Endometrium (tissue), 2 donors: ENCODE data around the gene RYR3.

Source experiments
- FAIRE-seq: peaks from 2 replicates; lab custom pipeline; 2012; peaks lifted over from hg19 to GRCh38; lab: Jason Lieb, UNC
- donor health status: control.
- donor health status: control.

Gene RYR3

DNA sequence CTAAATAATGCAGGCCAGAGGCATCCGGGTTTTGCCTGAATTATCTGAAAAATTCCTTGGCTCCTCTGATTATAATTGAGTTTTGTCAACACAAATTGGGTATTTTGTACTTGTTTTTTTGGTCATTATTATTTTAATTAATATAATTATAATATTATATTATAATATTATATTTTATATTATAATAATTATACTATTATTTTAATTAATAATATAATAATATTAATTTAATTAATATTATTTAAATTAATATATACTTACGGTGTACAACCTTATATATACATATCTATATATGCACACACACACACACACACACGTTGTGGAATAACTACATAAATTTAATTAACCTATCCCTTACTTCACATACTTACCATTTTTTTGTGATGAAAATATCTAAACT is 73.5 kb downstream of the RYR3 start:
- no peak for FAIRE-seq

DNA sequence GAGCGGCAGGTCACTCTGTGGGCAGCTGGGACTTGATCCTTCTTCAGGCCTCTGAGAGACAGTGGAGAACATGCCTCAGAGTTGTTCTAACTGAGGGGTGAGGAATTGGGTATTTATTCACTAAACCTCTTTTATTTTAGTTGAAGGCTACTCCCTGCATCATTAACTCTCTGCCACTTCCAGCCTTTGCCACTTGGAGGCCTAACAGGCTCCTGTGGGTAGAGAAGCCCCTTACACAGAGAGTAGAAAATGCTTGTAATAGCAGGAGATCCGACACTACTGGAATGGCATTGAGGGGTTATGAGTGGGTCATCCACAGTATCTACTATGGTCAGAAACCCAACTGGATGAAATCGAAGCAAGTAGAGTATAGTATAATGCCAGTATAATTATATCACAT is 81.7 kb downstream of the RYR3 start:
- no peak for FAIRE-seq

DNA sequence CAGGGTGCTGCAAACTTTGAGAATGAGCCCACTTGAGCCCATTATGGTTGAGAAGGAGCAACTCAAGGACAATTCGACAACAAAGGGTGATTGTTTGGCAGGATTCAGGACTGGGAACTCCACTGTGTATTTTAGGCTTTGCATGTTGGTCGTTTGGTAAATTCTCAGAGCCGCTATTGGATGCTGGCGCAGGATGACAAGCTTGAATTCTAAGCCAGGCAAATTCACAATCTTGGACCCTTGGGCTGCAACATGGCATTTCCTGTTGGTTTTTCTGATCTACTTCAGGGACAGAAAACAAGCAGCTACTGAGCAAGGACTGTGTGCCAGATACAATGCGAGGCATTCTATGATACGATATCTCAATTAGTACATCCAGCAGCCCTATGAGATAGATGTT is 82.8 kb downstream of the RYR3 start:
- no peak for FAIRE-seq

DNA sequence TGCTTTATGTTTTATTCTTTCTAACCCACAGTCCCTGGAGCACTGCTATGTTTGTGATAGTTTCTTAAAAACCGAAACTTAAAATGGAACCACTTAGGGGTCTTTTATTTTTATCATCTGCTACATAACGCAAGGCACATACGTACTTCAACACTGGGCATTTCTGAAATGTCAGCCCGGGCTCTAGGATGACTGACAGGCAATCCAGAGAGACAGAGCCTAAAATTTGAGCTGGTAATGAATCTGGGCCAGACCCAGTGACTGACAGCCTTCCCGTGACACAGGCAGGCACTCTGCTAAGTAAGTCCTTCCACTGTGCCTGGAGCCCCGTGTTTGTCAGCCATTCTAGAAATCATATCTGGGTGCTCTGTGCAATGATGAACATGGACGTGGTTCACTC is 84.6 kb downstream of the RYR3 start:
- FAIRE-seq, result no peak

DNA sequence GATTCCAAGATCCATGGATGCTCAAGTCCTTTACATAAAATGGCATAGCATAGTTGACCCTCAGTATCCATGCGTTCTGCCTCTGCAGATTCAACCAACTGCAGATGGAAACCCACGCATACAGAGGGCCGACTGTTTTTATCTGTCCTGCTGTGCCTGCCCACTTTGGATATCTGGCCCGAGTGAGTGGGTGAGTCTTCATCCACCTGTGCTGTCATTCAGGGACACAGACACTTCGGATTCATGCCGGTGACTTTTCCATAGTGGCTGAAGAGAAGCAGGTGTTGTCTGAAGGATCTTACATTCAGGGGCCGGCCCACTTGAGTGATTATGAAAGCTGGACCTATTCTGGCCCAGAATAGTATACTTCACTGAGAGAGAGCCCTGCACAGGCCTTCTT is 85.1 kb downstream of the RYR3 start:
- FAIRE-seq, result no peak

DNA sequence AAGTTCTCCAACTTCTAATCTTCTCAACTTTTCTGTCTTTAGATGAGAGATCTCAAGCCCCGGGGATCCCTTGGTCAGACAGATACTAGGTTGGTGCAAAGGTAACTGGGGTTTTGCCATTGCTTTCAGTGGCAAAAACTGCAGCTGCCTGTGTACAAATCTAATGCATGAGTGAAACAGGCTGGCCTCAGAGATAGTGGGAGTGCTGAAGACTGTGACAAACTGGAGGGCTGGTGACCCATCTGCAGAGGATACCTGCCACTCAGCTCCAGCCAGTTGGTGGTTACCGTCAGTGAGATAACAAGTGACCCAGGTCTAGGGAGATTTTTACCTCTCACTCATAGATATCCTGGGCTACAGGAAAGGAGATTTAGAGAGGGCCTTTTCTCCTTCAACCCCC is 85.7 kb downstream of the RYR3 start:
- no peak for FAIRE-seq

DNA sequence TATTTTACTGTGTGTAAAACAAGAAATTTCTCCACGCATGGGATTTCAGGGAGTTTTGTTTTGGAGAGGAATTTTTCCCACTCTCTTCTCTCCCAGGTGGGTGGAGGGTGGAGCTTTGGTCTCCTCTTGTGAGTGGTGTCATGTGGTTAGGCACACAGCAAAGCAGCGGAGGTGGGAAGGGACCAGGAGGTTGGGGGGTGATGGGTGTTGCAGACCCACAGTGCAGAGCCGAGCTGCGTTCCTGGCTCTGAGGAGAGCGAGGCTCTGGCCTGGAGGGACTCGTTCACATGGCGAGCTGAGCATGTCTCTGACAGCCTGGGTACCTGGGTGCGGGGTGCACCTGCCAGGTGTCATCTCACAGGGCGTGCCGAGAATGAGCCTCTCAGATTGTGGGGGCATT is 87.8 kb downstream of the RYR3 start:
- FAIRE-seq, result no peak

DNA sequence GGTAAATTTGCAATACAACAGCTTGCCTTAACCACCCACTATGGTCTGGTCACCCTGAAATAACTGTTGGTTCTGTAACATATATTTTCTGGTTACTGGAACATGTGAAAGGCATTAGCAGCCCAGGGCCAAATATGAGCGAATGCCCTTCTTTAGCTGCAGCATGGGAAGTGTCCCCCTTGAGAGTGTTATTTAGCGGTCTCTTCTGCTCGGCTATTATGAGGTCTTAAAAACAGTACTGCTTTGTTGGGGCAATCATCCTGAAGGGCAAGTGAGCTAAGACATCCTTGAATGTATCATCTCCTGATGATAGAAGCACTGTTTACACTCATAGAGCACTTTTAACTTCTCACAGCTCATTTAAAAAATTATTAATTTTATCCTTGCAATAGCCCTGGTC is 90.2 kb downstream of the RYR3 start:
- no peak for FAIRE-seq

DNA sequence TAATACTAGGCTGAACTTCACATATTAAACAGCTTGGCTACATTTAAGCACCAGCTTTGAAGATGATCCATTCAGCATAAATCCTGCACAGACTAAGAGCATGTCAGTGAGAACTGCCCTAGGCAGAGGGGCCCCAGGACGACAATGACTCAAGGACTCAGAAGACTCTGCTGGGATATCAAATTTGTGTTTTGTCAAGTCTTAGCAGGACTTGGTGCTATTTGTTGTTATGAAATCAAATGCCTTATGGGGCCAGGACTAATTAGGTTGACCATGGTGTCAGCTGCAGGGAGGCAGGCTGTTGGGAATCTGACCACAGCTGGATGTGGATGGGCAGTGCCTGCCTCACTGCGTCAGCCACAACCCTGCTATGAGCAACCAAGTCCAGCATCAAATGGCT is 91.8 kb downstream of the RYR3 start:
- no peak for FAIRE-seq

DNA sequence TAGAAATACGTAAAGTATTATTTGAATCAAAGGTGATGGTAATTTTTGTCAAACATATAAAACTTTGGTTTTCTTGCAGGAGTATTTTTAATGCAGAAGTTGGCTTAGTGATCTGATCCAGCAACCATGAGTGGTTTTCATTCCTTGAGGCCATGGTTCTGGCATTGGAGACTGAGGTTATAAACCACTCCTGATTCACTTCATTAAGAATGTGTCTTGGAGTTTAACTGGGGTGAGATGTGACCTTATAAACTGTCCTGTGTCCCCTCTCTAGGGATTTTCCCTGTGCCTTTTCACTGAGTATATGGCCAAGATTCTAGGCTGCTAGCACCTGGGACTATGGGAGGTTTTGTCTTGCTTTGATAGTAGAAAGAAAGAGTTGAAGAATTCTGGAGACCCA is 94.3 kb downstream of the RYR3 start:
- FAIRE-seq, result no peak

DNA sequence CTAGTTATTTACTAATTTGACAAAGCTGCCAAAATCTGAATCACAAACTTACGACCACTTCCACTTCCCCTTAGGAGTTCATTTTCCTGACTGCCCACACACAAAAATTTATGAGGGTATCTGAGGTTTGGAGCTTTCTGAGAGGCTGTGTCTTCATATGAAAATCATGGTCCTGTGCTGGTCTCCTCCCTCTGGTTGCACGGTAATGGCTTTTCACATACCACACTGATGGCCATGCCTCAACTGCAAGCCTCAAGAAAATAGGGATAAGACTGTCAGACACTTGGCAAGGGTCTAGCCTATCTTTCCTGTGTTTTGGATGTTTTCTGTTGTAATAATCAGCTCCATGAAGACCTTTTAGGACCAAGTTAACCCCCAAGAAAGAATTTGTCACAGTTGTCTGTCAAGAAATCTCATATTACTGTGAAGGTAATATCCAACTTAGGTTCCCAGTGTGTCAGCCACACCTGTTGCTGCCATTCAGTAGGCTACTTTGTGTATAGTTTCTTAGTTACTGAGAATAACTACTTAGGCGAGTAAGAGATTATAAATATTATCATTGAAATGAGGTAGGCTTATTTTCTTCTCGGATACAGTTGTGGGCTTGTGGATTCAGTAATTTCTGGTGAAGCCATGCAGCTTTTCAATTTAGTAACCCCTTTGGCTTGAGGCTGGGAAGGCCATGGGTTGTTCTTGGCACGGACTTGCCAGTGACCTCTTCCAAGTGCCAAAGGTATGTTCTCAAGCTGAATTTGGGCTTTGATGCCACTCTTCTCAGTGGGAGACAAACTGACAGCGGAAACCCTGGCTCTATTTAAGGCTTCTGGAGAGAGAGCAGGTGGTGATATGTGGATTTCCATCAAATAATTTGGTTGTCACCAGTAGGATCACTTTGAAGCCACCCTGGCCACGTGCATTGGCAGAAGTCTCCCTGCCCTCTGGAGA is 101.1 kb downstream of the RYR3 start:
- FAIRE-seq, result no peak

DNA sequence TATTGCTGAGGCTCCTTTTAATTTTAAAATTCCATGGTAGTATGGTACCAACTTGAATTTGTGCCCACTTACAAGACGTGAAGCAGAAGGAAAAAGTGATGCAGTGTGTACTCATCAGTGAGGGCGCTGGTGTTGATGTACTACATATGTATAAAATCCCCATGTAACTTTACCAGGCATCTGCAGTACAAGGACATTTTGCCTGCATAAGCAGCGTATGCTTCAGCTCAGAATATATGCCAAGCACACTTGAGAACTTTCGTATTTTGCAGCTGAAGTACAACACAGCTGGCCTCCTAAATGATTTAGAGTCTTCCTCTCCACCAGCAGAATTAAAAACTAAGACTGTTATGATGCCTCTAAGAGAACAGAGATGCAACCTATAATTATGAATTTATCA is 108.9 kb downstream of the RYR3 start:
- no peak for FAIRE-seq

DNA sequence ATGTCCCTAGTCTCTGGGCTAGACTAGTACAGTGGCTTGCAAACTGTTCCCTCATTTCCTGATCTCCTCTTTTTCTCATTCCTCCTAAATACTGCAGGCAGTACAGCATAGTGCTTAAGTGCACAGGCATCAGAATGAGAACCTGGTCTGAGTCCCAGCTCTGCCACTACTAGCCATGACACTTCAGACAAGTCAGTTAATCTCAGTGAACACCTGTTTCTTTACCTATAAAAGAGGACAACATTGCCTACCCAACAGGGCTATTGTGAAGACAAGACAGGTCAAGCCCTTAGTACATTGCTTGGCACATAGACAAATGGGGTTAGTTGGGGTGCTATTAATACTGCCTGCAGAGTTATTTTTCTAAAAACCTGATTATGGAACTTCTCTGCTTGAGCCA is 113.3 kb downstream of the RYR3 start:
- no peak for FAIRE-seq

DNA sequence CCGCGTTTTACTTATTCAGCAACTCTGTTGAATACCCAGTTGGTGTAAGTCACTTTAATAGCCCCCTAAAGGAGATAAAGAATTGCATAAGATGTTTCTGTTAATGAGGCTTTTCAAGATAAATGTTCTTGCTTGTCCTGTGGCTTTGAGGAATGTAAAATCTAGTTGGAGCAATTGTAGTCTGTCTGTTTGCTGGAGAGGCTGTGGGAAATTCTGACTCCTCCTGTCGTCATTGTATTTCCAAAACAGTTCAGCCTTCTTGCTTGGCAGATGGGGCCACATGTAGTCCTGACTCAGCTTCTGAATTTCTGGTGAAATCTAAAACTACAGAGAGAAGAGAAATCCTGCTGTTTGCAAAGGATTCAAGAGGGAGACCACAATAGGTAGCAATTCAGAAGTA is 114.4 kb downstream of the RYR3 start:
- FAIRE-seq, result no peak

DNA sequence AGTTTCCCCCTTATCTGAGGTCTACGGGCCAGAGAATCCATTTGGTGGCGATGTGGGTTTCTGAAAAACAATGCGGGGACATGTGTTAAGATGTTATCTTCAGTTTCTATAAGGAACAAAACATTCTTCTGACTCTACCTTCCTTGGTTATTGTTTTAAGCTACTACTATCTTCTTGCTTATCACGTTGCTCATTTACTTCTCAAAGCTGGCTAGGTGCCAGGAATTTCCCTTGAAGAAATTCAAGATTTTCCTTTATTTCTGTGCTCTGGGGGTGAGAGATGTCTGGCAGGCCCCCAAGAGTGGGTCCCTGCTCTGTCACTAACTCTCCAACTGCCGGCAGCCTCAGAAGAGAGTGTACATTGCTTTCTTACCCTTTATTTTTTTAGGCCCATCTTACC is 119.8 kb downstream of the RYR3 start:
- FAIRE-seq, result no peak

DNA sequence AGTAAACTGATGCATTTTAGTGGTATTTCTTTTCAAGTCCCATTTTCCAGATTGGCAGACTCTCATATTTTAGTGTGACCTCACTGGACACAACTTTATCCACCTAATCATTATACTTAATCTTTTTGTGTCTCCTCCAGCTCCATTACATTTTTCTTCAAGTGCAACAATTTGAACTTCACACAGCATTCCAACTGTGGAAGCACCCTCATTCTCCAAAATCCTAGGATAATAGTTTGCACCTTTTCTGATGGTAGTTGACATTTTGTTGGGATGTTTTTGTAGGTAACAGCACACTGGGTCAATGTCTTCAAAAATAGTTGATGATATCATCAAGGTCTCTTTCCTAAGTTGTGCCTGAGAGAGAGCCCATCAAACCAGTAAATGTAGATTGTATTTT is 123.1 kb downstream of the RYR3 start:
- FAIRE-seq, result no peak

DNA sequence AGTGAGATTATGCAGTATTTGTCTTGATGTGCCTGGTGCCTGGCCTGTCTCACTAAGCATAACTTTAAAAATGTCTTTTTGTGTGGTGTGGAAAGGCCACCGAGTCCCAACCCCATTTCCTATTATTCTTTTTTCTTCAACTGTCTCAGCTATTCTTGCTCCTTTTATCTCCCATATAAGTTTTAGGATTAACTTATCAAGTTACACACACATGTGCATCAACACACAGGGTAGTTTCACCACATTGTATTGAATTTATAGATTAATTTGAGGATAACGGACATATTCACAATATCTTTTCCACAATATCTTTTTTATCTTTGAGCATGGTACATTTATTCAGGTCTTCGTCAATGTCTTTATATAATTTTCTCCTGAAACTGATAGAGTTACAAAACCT is 127.6 kb downstream of the RYR3 start:
- no peak for FAIRE-seq

DNA sequence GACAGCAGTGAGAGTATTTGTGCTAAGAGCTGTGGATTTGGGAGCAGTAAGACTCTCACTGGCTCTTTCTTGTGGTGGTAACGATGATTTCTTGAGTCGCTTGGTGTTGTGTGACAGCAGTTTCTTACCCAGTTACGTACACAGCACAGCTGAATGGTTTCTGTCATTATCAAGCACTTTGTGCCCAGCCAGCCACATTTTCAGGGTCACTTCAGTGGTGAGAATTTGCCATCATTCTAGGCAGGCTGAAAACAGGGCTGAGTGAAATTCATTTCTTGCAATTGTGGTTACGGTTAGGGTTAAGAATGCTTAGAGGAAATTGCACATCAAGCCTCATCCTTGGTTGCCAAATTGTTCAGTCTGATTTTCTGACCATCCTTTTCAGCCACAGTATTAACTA is 130.1 kb downstream of the RYR3 start:
- FAIRE-seq, result no peak

DNA sequence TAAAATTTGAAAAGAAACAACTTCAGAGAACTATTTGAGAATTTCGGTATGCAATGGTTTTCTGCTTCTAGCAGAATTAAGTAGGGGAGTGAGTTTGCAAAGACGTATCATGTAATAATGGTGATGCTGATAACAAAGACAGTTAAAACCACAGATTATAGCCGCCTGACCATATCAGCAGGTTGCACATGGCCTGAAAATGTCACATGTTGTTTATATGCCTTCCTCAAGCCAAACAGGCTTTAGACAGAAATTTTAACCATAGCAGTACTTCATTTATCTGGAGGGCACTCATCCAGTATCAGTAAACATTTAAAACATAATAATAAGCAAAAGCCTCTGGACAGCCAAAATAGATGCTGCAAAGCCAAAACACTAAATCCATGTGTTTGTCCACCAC is 131.7 kb downstream of the RYR3 start:
- no peak for FAIRE-seq

DNA sequence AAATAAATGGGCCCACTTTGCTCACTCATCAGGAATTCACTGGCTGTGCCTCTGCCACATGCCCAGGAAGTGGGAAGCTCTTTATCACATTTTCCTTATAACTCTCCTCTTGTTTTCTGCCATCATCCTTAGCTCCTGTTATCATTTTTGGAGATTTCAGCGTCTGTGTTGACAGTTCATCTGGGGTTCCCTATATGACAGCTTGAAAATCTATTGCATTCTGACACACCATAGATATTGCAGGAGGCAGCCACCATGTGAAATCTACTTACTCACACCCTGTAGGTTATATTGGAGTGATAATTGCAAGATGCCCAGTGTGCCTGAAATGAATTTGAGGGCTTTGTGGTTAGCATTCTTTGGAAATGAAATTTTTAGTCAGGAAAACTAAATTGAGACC is 132.9 kb downstream of the RYR3 start:
- FAIRE-seq, result no peak

DNA sequence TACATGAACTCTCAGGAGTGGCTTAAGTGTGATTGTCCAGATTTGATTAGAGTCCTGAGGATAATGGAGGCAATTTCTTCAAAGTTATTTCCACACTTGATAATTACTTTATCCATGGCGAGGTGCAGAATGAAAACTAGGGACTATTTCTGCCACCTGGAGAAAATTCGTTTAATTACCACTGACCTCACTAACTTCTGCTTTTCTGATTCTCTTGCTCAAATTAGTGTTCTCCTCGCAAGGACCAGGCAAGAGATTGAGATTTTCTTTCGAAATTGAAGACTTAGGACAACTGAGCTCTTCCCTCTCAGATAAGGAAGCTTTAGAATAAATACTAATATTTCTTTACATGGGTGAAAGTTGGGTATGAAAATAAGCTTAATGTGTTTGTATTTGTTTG is 135.2 kb downstream of the RYR3 start:
- no peak for FAIRE-seq

DNA sequence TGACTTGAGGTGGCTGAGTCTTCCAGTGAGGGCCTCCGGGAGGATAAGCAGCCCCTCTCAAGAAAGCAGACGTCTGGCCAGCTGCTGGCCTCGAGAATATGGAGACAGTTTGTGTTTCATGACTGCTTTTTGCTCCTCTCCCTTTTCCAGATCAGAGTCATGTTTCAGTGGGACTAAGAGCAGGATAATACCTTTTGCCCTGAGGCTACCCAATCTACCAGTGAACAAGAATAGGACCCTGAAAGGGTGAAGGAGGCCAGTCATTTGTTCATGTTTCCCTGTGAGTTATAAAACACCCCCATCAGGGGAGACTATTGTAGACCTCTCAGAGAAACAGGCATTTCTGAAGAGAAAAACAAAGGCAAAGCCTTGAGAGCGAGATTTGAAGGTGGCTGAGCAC is 137.4 kb downstream of the RYR3 start:
- FAIRE-seq, result no peak

DNA sequence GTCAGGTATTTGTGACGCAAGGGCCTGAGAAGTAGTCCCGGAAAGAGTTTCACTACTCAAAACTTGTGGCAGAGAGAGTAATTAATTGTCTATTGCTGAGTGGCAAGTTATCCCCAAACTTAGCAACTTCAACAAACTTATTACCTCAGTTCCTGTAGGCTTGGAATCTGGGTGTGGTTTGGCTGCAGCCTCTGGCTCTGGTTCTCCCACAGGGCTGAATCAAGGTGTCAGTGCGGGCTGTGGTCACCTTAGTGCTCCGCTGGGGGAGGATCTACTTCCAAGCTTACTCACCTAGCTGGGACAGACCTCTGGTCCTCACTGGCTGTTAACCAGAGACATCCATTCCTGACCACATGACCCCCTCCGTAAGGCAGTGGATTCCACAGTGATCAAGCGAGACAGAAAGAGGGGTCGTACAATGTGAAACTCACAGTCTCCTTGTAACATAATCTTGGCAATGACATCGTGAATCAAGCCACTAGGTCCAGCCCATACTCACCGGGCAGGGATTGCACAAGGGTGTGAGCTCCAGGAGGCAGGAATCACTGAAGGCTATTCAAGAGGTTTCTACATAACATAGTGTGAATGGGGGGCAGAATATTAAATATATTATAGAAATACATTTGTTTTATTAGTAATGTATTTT is 138.3 kb downstream of the RYR3 start:
- FAIRE-seq, result no peak

DNA sequence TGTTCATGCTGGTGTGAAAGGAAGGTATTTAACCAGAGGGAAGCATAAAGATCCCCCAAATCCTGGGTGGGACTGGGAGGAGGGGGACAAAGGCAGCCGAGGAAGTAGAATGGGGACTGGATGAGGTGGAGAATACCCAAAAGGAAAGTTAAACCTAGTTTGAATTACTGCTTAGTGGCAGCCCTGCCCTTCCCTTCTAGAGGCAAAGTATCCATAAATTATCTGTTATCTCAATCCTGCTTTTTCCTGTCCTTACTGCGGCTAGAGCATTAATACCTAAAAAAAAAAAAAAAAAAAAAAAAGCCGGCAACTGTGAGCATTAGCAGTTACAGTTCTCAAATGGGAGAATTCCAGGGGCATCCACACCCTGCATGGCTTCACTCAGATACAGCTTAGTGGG is 139.0 kb downstream of the RYR3 start:
- no peak for FAIRE-seq
